Duodenal mucosa (tissue), 2 donors: ENCODE data around the gene TMEM43.

ENCODE experiments used
- H3K27ac ChIP-seq: one replicate; pipeline ENCODE4 v1.7.0; 2013; ENCODE audit warnings: low read depth, low read length
- H3K27me3 ChIP-seq, 2 donors: one replicate each; pipeline ENCODE4 v1.7.0; 2013; ENCODE audit warnings: low read length in 2 of 2, control low read depth in 1 of 2; ENCODE audit not compliant: insufficient read depth in 2 of 2, control insufficient read depth in 1 of 2
- H3K36me3 ChIP-seq, 2 donors: one replicate each; pipeline ENCODE4 v1.7.0; 2013; ENCODE audit warnings: low read length in 2 of 2, control low read depth in 1 of 2; ENCODE audit not compliant: insufficient read depth in 2 of 2, control insufficient read depth in 1 of 2
- H3K4me1 ChIP-seq, 2 donors: one replicate each; pipeline ENCODE4 v1.7.0; 2013; ENCODE audit warnings: low read length in 2 of 2, control low read depth in 1 of 2; ENCODE audit not compliant: insufficient read depth in 2 of 2, control insufficient read depth in 1 of 2
- H3K4me3 ChIP-seq, 2 donors: one replicate each; pipeline ENCODE4 v1.7.0; 2013; ENCODE audit warnings: low read length in 2 of 2, low read depth in 1 of 2
- H3K9ac ChIP-seq, 2 donors: one replicate each; pipeline ENCODE4 v1.7.0; 2013; ENCODE audit warnings: low read length in 2 of 2, low read depth in 1 of 2
- H3K9me3 ChIP-seq, 2 donors: one replicate each; pipeline ENCODE4 v1.7.0; 2013; ENCODE audit warnings: low read length in 2 of 2, control low read depth in 1 of 2; ENCODE audit not compliant: control insufficient read depth in 1 of 2

The TMEM43 gene

DNA sequence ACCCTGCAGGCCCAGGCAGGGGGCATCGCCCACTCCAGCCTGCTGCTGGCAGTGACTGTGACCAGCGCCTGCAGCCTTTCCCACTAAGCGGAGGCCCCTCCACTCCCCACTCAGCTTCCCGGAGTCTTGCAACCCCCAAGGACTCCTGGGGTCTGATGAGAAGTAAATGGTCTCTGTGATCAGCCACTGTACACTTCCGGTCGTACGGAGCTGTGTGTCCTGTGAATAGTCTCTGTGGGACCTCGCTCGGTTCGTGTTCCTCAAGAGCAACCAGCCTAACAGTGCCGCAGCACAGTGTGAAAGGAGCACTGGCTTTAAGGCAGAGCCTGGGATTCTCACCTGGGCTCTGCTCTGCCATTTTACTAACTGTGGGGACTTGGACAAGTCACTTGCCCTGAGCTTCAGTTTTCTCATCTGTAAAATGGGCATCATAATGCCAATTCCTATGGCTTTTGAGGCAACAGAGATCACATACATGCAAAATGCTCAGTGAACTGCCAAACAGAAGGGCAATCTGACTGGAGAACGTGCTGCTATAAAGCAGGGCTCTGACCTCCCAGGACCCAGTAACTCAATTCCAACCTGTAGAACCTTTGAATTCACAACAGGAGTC lies 26.7 kb downstream of the TMEM43 start:
- no peaks in the 10 kb centered on the region for H3K27me3 ChIP-seq

DNA sequence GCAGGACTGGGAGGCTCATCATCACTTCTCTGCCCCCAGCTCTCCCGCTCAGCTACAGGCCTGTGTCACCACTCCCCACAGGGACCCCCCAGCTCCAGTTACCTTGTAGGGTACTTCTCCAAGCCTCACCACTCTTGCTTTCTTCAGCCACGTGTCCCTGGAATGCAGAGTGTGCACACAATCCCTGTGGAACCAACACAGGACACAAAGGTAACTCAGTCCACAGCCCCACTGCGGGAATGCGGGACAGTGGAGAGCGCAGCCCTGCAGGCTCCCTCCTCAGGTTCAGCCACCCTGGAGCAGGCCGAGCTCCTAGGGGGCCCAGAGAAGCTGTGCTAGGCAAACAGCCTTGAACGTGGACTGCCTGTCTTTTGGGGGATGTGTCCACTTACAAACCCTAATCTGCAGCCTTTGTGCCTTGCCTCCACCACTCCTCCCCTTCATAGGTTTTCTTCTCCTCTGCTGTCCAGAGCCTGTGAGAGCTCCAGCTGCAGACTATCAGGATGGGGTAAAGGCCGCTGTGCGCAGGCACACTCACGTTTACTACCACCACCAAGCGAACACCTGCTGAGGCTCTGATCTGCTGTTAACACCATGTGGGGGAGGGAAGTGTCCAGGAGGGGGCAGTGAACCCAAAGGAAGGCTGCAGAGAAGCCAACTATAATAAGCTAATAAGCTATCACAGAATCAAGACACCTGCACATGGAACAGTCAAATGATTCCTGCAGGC lies 27.5 kb downstream of the TMEM43 start:
- peaks cover 26 to 75% of the 10 kb centered on the region in 2 donors for H3K36me3 ChIP-seq
- peaks cover 0 to 8% of the 10 kb centered on the region in 2 donors for H3K4me1 ChIP-seq
- no peaks in the 10 kb centered on the region for H3K27me3 ChIP-seq
- no peaks in the 10 kb centered on the region for H3K9me3 ChIP-seq
- no peak overlapping the region for H3K4me3 ChIP-seq
- H3K9ac ChIP-seq, result no peak overlapping the region
- no peak overlapping the region for H3K27ac ChIP-seq

More for the DNA sequence above, 26.7 kb downstream of the TMEM43 start:
- no peak overlapping the region for H3K9ac ChIP-seq
- H3K27ac ChIP-seq, result no peak overlapping the region
- H3K4me3 ChIP-seq, result no peak overlapping the region
- H3K4me1 ChIP-seq, result peaks cover 0 to 11% of the 10 kb centered on the region in 2 donors
- H3K9me3 ChIP-seq, result no peaks in the 10 kb centered on the region
- H3K36me3 ChIP-seq, result peaks cover 25 to 74% of the 10 kb centered on the region in 2 donors

DNA sequence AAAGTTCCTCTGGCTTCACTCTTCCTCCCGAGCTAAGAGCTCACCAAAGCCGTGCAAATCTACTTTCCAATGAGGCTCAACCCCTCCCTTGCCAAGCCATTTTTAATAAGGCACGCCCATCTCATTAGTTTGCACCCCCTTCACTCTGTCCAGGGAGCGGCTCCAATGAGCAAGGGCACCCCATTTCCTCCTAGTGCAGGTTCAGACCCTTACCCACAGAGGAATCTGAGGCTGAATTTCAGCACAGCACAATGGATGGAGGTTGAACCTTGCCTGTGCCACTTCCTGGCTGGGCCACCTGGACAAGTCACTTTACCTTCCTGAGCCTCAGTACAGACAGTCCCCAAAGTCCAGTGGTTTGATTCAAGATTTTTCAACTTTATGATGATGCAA lies 28.1 kb downstream of the TMEM43 start:
- no peaks in the 10 kb centered on the region for H3K9me3 ChIP-seq
- peaks cover 0 to 8% of the 10 kb centered on the region in 2 donors for H3K4me1 ChIP-seq
- H3K4me3 ChIP-seq, result no peak overlapping the region
- H3K36me3 ChIP-seq, result peaks cover 32 to 77% of the 10 kb centered on the region in 2 donors
- H3K9ac ChIP-seq, result no peak overlapping the region
- H3K27ac ChIP-seq, result no peak overlapping the region
- no peaks in the 10 kb centered on the region for H3K27me3 ChIP-seq

DNA sequence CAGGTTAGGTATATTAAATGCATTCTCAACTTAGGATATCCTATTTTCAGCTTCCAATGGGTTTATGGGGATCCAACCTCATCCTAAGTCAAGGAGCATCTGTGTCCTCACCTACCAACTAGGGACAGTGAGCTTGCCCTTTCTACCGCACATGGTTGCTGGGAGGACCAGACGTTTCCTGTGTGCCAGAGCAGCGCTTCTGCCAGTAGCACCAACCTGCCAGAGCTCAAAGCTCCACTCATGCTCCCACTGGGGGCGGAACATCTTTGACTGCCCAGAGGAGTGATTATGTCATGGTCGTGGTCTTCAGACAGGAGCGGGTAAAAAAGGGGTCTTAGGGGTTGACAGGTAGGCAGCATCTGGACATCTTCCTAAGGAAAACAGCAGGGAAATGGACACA lies 28.8 kb downstream of the TMEM43 start:
- Histone ChIP-seq H3K9ac (no peak overlapping the region), H3K9me3 (no peaks in the 10 kb centered on the region), H3K27me3 (no peaks in the 10 kb centered on the region), H3K4me3 (no peak overlapping the region), H3K4me1 (peaks cover 0 to 8% of the 10 kb centered on the region in 2 donors), H3K36me3 (peaks cover 35 to 77% of the 10 kb centered on the region in 2 donors), H3K27ac (no peak overlapping the region)

DNA sequence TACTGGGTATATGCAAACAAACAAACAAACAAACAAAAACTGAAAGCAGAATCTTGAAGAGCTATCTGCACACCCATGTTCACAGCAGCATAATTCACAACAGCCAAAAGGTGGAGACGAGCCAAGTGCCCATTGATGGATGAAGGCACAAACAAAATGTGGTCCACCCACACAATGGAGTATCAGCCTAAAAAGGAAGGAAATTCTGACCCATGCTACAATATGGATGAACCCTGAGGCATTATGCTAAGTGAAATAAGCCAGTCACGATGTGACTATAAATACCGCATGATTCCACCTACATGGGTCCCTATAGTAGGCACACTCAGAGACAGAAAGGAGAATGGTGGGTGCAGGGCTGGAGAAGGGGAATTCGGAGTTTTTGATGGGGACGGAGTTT lies 29.4 kb downstream of the TMEM43 start:
- H3K36me3 ChIP-seq, result peaks cover 41 to 82% of the 10 kb centered on the region in 2 donors
- H3K4me3 ChIP-seq, result no peak overlapping the region
- H3K4me1 ChIP-seq, result peaks cover 0 to 8% of the 10 kb centered on the region in 2 donors
- H3K9me3 ChIP-seq, result no peaks in the 10 kb centered on the region
- no peak overlapping the region for H3K9ac ChIP-seq
- no peaks in the 10 kb centered on the region for H3K27me3 ChIP-seq
- H3K27ac ChIP-seq, result no peak overlapping the region

DNA sequence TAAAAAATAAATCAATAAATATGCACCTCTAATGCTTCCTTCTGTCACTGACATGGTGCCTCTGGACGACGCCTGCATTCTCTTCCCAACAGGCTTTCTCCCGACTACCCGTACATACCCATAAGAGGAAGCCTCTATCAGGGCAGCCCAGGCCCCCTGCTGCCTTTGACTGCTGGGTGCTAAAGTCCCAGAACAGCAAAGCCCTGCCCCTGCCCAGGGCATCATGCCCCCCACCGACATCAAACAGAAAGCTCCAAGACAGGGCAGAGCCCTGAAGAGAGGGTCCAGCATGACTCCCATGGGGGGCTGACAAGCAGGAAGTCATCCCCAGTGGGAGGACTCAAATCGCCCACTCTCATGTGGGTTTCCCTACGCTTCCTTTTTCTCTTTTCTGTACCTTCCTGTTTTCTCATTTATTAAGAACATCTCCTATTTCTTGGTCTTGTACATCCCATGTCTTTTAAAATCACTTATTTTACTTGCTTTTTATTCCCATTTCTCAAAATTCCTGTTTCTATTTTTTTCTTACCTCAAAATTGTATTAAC lies 30.1 kb downstream of the TMEM43 start:
- H3K27me3 ChIP-seq, result no peaks in the 10 kb centered on the region
- H3K4me1 ChIP-seq, result peaks cover 0 to 8% of the 10 kb centered on the region in 2 donors
- H3K4me3 ChIP-seq, result no peak overlapping the region
- no peak overlapping the region for H3K9ac ChIP-seq
- H3K27ac ChIP-seq, result no peak overlapping the region
- peaks cover 46 to 89% of the 10 kb centered on the region in 2 donors for H3K36me3 ChIP-seq
- no peaks in the 10 kb centered on the region for H3K9me3 ChIP-seq

DNA sequence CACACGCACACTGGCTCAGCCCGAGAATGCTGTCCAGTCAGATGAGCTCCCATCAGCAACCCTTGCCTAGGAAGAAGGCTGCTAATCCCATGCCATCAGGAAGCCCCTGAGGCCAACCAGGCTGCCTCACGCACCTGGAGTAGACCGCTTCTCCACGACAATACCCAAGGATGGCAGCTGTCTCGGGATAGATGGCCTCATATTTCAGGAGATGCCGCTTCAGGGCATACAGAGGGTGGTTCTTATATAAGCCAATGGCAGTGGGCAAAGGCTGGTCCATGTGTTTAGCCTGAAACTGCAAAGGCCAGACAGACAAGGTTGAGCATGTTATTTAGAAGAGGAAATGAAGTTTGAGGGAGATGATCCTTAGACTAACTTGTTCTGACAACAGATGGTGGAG lies 31.3 kb downstream of the TMEM43 start:
- Histone ChIP-seq H3K9ac (no peak overlapping the region), H3K4me3 (no peak overlapping the region), H3K9me3 (peaks cover under 1 to 4% of the 10 kb centered on the region in 2 donors), H3K27me3 (no peaks in the 10 kb centered on the region), H3K36me3 (peaks cover 57 to 92% of the 10 kb centered on the region in 2 donors), H3K4me1 (peaks cover 0 to 8% of the 10 kb centered on the region in 2 donors), H3K27ac (no peak overlapping the region)

DNA sequence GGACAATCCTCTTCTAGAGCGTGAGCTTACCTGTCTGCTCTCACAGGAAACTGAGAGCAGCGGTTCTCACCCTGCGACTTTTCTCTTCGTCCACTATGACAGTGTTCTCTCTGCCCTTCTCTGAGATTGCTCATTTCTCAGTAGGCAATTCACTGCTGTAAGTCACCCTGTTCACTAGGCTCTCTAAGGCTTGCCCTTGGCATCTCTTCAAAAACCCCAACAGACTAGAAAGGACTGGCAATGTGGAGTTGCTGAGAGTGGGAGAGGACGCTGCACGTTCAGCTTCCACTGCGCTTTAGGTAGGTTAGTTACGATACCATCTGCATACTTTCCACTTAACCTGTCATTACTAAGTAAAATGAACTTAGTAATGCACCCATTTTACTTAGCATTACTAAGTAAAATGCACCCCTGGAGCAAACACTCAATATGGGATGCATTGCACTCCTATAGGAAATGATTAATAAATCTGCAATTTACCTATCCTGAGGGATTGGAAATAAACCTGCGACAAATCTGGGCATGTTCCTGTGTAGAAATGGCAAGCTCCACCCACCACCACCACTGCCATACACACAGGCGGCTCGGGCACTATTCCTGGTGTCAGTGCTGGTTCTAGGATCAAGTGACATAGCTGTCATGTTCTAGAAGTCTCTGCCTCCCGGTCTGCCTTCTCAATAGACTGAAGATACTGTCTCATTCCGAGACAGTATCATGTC lies 32.1 kb downstream of the TMEM43 start:
- Histone ChIP-seq H3K27ac (no peak overlapping the region), H3K4me1 (peaks cover 0 to 8% of the 10 kb centered on the region in 2 donors), H3K36me3 (peaks cover 63 to 92% of the 10 kb centered on the region in 2 donors), H3K9me3 (peaks cover 8 to 12% of the 10 kb centered on the region in 2 donors), H3K27me3 (no peaks in the 10 kb centered on the region), H3K4me3 (no peak overlapping the region), H3K9ac (no peak overlapping the region)

DNA sequence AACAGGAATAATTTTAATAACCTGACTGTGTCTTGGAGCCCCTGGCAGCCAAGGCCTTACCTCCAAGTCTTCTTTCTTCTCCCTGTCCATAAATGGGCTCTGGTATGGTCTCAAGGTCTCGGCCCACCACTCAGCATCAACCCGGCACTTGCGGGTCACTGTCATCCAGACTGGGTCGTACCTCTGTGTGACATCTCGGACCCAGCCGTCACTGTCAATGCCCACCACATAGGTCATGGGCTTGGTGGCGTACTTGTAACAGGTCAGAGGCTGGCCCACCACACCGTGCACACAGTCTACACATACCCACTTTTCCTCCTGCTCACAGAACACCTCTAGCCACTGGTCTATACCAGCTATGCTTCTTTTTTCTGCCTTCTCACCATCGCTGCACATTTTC lies 33.1 kb downstream of the TMEM43 start:
- Histone ChIP-seq H3K9me3 (peaks cover 10 to 16% of the 10 kb centered on the region in 2 donors), H3K4me3 (no peak overlapping the region), H3K36me3 (peaks cover 72 to 92% of the 10 kb centered on the region in 2 donors), H3K4me1 (peaks cover 0 to 2% of the 10 kb centered on the region in 2 donors), H3K27me3 (no peaks in the 10 kb centered on the region), H3K9ac (no peak overlapping the region), H3K27ac (no peak overlapping the region)

DNA sequence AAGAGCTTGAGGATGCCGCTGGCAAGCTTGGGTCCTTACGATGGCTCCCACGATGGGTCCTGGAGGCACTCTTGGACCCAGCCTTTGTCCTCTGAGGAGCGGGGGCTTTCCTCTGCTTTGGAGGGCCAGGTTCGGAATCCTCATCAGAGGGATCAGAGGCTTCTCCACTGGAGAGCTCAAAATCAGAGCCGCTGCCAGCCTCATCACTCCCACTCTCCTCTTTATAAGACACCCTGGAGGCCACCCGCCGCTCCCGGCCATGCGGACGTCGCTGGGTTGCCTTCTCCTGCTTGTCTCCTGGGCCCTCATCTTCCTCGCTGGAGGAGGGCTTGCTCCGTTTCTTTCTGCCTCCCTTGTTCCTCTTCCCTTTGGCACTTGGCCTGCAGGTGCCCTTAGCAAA lies 33.5 kb downstream of the TMEM43 start:
- Histone ChIP-seq H3K27me3 (no peaks in the 10 kb centered on the region), H3K9ac (no peak overlapping the region), H3K36me3 (peaks cover 74 to 93% of the 10 kb centered on the region in 2 donors), H3K27ac (no peak overlapping the region), H3K4me3 (no peak overlapping the region), H3K4me1 (no peaks in the 10 kb centered on the region), H3K9me3 (peaks cover 10 to 16% of the 10 kb centered on the region in 2 donors)
